NOMO-1 treated with DMSO at 0.1 percent for 48 hours (cell line): ENCODE measurements around the gene PWP1.

Source experiments
- DNase-seq: peaks from one replicate; lab custom pipeline; 2025; ENCODE audit not compliant: unreplicated experiment; lab: John Stamatoyannopoulos, UW

Gene PWP1

GRCh38 chr12:107732365-107732764 is 46.8 kb downstream of the PWP1 start:
- no peak for DNase-seq

- DNase-seq, result no peak
Observed at GRCh38 chr12:107734139-107734538, 48.5 kb downstream of the PWP1 start.

- DNase-seq, result no peak
Observed at GRCh38 chr12:107735763-107736162, 50.2 kb downstream of the PWP1 start.

- peak; percentile 73 for DNase-seq
Observed at GRCh38 chr12:107736914-107737313, 51.3 kb downstream of the PWP1 start.

GRCh38 chr12:107748472-107748871 is 62.9 kb downstream of the PWP1 start:
- no peak for DNase-seq

GRCh38 chr12:107749083-107749482 is 63.5 kb downstream of the PWP1 start:
- no peak for DNase-seq

- peak; percentile 57 for DNase-seq
Observed at GRCh38 chr12:107759410-107759809, 73.8 kb downstream of the PWP1 start.

GRCh38 chr12:107760207-107760808 is 74.7 kb downstream of the PWP1 start:
- DNase-seq, result peak; percentile 28

GRCh38 chr12:107760809-107761501 is 75.4 kb downstream of the PWP1 start, which contains the start of gene PRDM4:
TSS of gene PRDM4 (minus strand) at chr12:107761137. CDS start at chr12:107760515, 622 bp downstream.
- peak; percentile 90 for DNase-seq

GRCh38 chr12:107761502-107761904 is 75.9 kb downstream of the PWP1 start:
- DNase-seq, result peak; percentile 26
